T-helper 22 cell (primary cell): ENCODE results near the gene KLHL22.
"Not testable (repeated sequence)": the region's sequence is repeated elsewhere in the genome, so short reads cannot be mapped to it uniquely, and the experiment has no call there.

Experiments used
- DNase-seq: peaks from one replicate; pipeline ENCODE4 v3.0.0-alpha.2; 2020; ENCODE audit warnings: low read depth

The KLHL22 gene

GRCh38 chr22:20469110-20469868 lies 26.3 kb downstream of the KLHL22 start:
- DNase-seq: no peak

- no peak for DNase-seq
These were observed 28.8 kb downstream of the KLHL22 start for GRCh38 chr22:20466659-20467379.

- DNase-seq: no peak
These were observed 29.9 kb downstream of the KLHL22 start for GRCh38 chr22:20465759-20466077.

GRCh38 chr22:20464912-20465758 lies 30.5 kb downstream of the KLHL22 start:
- no peak for DNase-seq

- peak; percentile 44 for DNase-seq
These were observed 31.4 kb downstream of the KLHL22 start for GRCh38 chr22:20464096-20464614.

GRCh38 chr22:20463324-20464095 lies 32.1 kb downstream of the KLHL22 start:
- DNase-seq: peak; percentile 13

- DNase-seq: no peak
These were observed 35.7 kb downstream of the KLHL22 start for GRCh38 chr22:20459862-20460261.

- DNase-seq: no peak
These were observed 36.4 kb downstream of the KLHL22 start for GRCh38 chr22:20459152-20459542.

GRCh38 chr22:20458530-20459151 lies 37.0 kb downstream of the KLHL22 start:
- no peak for DNase-seq

GRCh38 chr22:20457506-20458240 lies 37.9 kb downstream of the KLHL22 start:
- DNase-seq: no peak

- DNase-seq: no peak
These were observed 38.9 kb downstream of the KLHL22 start for GRCh38 chr22:20456722-20457076.

GRCh38 chr22:20456064-20456721 lies 39.4 kb downstream of the KLHL22 start:
- DNase-seq: peak; percentile 49

GRCh38 chr22:20455709-20456063 lies 39.9 kb downstream of the KLHL22 start:
- DNase-seq: no peak

- DNase-seq: no peak
These were observed 42.4 kb downstream of the KLHL22 start for GRCh38 chr22:20453222-20453621.

GRCh38 chr22:20451920-20452319 lies 43.7 kb downstream of the KLHL22 start:
- no peak for DNase-seq

GRCh38 chr22:20451129-20451778 lies 44.3 kb downstream of the KLHL22 start:
- not testable (repeated sequence) for DNase-seq

- no peak for DNase-seq
These were observed 45.1 kb downstream of the KLHL22 start for GRCh38 chr22:20450551-20450906.

GRCh38 chr22:20449819-20450550 lies 45.6 kb downstream of the KLHL22 start:
- DNase-seq: no peak

GRCh38 chr22:20448630-20449029 lies 47.0 kb downstream of the KLHL22 start:
- DNase-seq: no peak
